Chondrocyte (in vitro differentiated cells): ENCODE results near the gene MEOX1. TPM values are rescaled to one million over a fixed set of nuclear protein-coding genes. Genes with fewer than 3 reads are reported as not detected.
A peak's percentile ranks its signal among the peaks of the same experiment; 100 is the strongest.

Experiments used
- DNase-seq: peaks from one replicate; pipeline ENCODE4 v3.0.0; 2021; ENCODE audit warnings: mixed read lengths, low spot score
- H3K27ac Mint-ChIP-seq: one replicate; pipeline ENCODE4 v1.8.0; 2021; ENCODE audit warnings: mild to moderate bottlenecking, moderate library complexity, mixed read lengths; ENCODE audit not compliant: unreplicated experiment
- H3K27me3 Mint-ChIP-seq: 2 replicates; pipeline ENCODE4 v1.8.0; 2021; ENCODE audit warnings: low read depth, mixed read lengths
- H3K36me3 Mint-ChIP-seq: 2 replicates; pipeline ENCODE4 v1.8.0; 2021; ENCODE audit warnings: low read depth, mixed read lengths
- H3K4me1 Mint-ChIP-seq: 2 replicates; pipeline ENCODE4 v1.8.0; 2021; ENCODE audit warnings: low read depth, mild to moderate bottlenecking, mixed read lengths
- H3K4me3 Mint-ChIP-seq: one replicate; pipeline ENCODE4 v1.8.0; 2021; ENCODE audit warnings: mild to moderate bottlenecking, moderate library complexity, mixed read lengths; ENCODE audit not compliant: unreplicated experiment
- H3K9me3 Mint-ChIP-seq: 2 replicates; pipeline ENCODE4 v1.8.0; 2021; ENCODE audit warnings: low read depth, mixed read lengths
- CTCF ChIP-seq: fragments of 200-600 bp; sonication (generic); IDR thresholded peaks from 2 replicates; pipeline ENCODE4 v1.5.0; 2021; ENCODE audit warnings: antibody characterized with exemption, mild to moderate bottlenecking, moderate library complexity
- total RNA-seq: library from RNA; stranded (reverse); gene quantifications from 3 replicates; pipeline ENCODE4 v1.2.1, GENCODE V29; 2021

MEOX1 gene
- total RNA-seq, 1 donor from 2014 or later, result 0.07 TPM

- Mint-ChIP-seq H3K36me3 (no peaks in the 10 kb centered on the region), H3K4me1 (peaks cover 6% of the 10 kb centered on the region), H3K9me3 (no peaks in the 10 kb centered on the region), H3K27ac (no peak overlapping the region), H3K27me3 (peaks cover 2% of the 10 kb centered on the region), H3K4me3 (peak overlapping the region; percentile 16)
- peak; percentile 31 for TF ChIP-seq CTCF
- DNase-seq, result no peak
Observed at GRCh38 chr17:43628089-43628650, 33.6 kb downstream of the MEOX1 start.

- Mint-ChIP-seq H3K27me3 (peaks cover 2% of the 10 kb centered on the region), H3K4me1 (peaks cover 6% of the 10 kb centered on the region), H3K36me3 (no peaks in the 10 kb centered on the region), H3K9me3 (no peaks in the 10 kb centered on the region), H3K27ac (no peak overlapping the region), H3K4me3 (no peak overlapping the region)
- no peak for TF ChIP-seq CTCF
- no peak for DNase-seq
Observed at GRCh38 chr17:43627653-43628052, 34.1 kb downstream of the MEOX1 start.

- DNase-seq, result no peak
- TF ChIP-seq CTCF, result no peak
- Mint-ChIP-seq H3K4me1 (peaks cover 6% of the 10 kb centered on the region), H3K36me3 (no peaks in the 10 kb centered on the region), H3K4me3 (no peak overlapping the region), H3K27ac (no peak overlapping the region), H3K9me3 (no peaks in the 10 kb centered on the region), H3K27me3 (peaks cover 6% of the 10 kb centered on the region)
Observed at GRCh38 chr17:43626023-43626422, 35.7 kb downstream of the MEOX1 start.

- DNase-seq, result no peak
- H3K4me3 Mint-ChIP-seq, result no peak overlapping the region
- no peaks in the 10 kb centered on the region for H3K9me3 Mint-ChIP-seq
- TF ChIP-seq CTCF, result no peak
- H3K36me3 Mint-ChIP-seq, result no peaks in the 10 kb centered on the region
- peaks cover 6% of the 10 kb centered on the region for H3K27me3 Mint-ChIP-seq
- peaks cover 6% of the 10 kb centered on the region for H3K4me1 Mint-ChIP-seq
- H3K27ac Mint-ChIP-seq, result no peak overlapping the region
Observed at GRCh38 chr17:43625606-43626005, 36.1 kb downstream of the MEOX1 start.

GRCh38 chr17:43620581-43620980, 41.1 kb downstream of the MEOX1 start:
- DNase-seq, result no peak
- Mint-ChIP-seq H3K9me3 (no peaks in the 10 kb centered on the region), H3K27me3 (peaks cover 6% of the 10 kb centered on the region), H3K27ac (no peak overlapping the region), H3K4me1 (no peaks in the 10 kb centered on the region), H3K36me3 (no peaks in the 10 kb centered on the region), H3K4me3 (no peak overlapping the region)
- TF ChIP-seq CTCF, result no peak
